SK-N-SH (cell line): ENCODE measurements around the gene SCN8A. TPM values are rescaled to one million over a fixed set of nuclear protein-coding genes. Genes with fewer than 3 reads are reported as not detected.

Source experiments
- CTCF ChIA-PET: fragments of 300-600, 350-600 bp; formaldehyde crosslinking; extraction: SDS; loops from one replicate; lab custom pipeline; 2021; lab: Yijun Ruan, JAX
- POLR2A ChIA-PET: fragments of 350-600 bp; sonication (Branson Sonifier 250); formaldehyde crosslinking; extraction: SDS; loops from one replicate; lab custom pipeline; 2020; ENCODE audit warnings: antibody characterized with exemption, inconsistent platforms; lab: Yijun Ruan, JAX
- DNase-seq: peaks from one replicate; pipeline ENCODE4 v3.0.0; 2012
- H2AFZ ChIP-seq: fragments of 200-600 bp; sonication (generic); 2 replicates; pipeline ENCODE4 v1.8.1; 2016; ENCODE audit warnings: antibody characterized with exemption, mild to moderate bottlenecking, low read depth
- H3F3A ChIP-seq: fragments of 200-600 bp; sonication (generic); replicated peaks from 2 replicates; pipeline ENCODE3; 2016; ENCODE audit warnings: antibody characterized with exemption, mild to moderate bottlenecking; ENCODE audit not compliant: insufficient read depth
- H3K27ac ChIP-seq, 2 experiments: fragments of 200-500 bp in 1 of 2; fragments of 200-600 bp in 1 of 2; sonication (Bioruptor generic) in 1 of 2; sonication (generic), shearing (Covaris generic) in 1 of 2; 2 replicates each; pipeline versions ENCODE4 v1.5.1 to v1.6.1; 2014 to 2016; ENCODE audit warnings: low read depth in 2 of 2, inconsistent platforms in 1 of 2, low read length in 1 of 2, mild to moderate bottlenecking in 1 of 2, mixed read lengths in 1 of 2
- H3K27me3 ChIP-seq: fragments of 200-600 bp; sonication (generic), shearing (Covaris generic); 2 replicates; pipeline ENCODE4 v1.6.1; 2016; ENCODE audit warnings: mixed run types; ENCODE audit not compliant: insufficient read depth
- H3K36me3 ChIP-seq, 2 experiments: fragments of 200-500 bp in 1 of 2; fragments of 200-600 bp in 1 of 2; sonication (Bioruptor generic) in 1 of 2; sonication (generic) in 1 of 2; replicated peaks in 1 of 2; 2 replicates each; pipeline versions ENCODE3 to v1.5.1; 2014 to 2016; ENCODE audit warnings: low read length in 1 of 2, mild to moderate bottlenecking in 1 of 2; ENCODE audit not compliant: insufficient read depth in 2 of 2, control insufficient read depth in 1 of 2
- H3K4me1 ChIP-seq, 2 experiments: fragments of 200-500 bp in 1 of 2; fragments of 200-600 bp in 1 of 2; sonication (Bioruptor generic) in 1 of 2; sonication (generic), shearing (Covaris generic) in 1 of 2; 2 replicates each; pipeline versions ENCODE4 v1.5.1 to v1.6.1; 2014 to 2016; ENCODE audit warnings: low read depth in 1 of 2, low read length in 1 of 2, mixed run types in 1 of 2; ENCODE audit not compliant: insufficient read depth in 2 of 2, control insufficient read depth in 1 of 2
- H3K4me2 ChIP-seq: fragments of 200-600 bp; sonication (generic), shearing (Covaris generic); 2 replicates; pipeline ENCODE4 v1.6.1; 2017; ENCODE audit warnings: mixed run types
- H3K4me3 ChIP-seq, 2 experiments: fragments of 200-500 bp in 1 of 2; fragments of 200-600 bp in 1 of 2; sonication (Bioruptor generic) in 1 of 2; sonication (generic), shearing (Covaris generic) in 1 of 2; 2 replicates each; pipeline versions ENCODE4 v1.5.1 to v1.8.1; 2014 to 2016; ENCODE audit warnings: low read depth in 2 of 2, inconsistent platforms in 1 of 2, low read length in 1 of 2, mild to moderate bottlenecking in 1 of 2, mixed read lengths in 1 of 2, moderate library complexity in 1 of 2
- H3K79me2 ChIP-seq: fragments of 200-600 bp; sonication (generic); 2 replicates; pipeline ENCODE4 v1.8.1; 2017; ENCODE audit warnings: mild to moderate bottlenecking; ENCODE audit not compliant: insufficient read depth
- H3K9ac ChIP-seq: fragments of 200-600 bp; sonication (generic); 2 replicates; pipeline ENCODE4 v1.6.1; 2017; ENCODE audit warnings: mixed run types
- H3K9me2 ChIP-seq: fragments of 200-600 bp; sonication (generic); 2 replicates; pipeline ENCODE4 v1.6.1; 2017; ENCODE audit warnings: mixed run types
- H3K9me3 ChIP-seq: fragments of 200-600 bp; sonication (generic); 2 replicates; pipeline ENCODE4 v1.6.1; 2017; ENCODE audit warnings: mixed run types, mild to moderate bottlenecking, moderate library complexity
- H4K20me1 ChIP-seq: fragments of 200-600 bp; sonication (generic); 2 replicates; pipeline ENCODE4 v1.6.1; 2017; ENCODE audit warnings: mild to moderate bottlenecking, mixed run types; ENCODE audit not compliant: insufficient read depth
- EP300 ChIP-seq, 2 experiments: IDR thresholded peaks; 2 replicates each; pipeline versions ENCODE4 v1.4.0 to v1.6.1; 2012; ENCODE audit warnings: borderline replicate concordance in 1 of 2, low read depth in 1 of 2, low read length in 1 of 2
- MAX ChIP-seq: IDR thresholded peaks from 2 replicates; pipeline ENCODE4 v1.4.0; 2012; ENCODE audit warnings: low read depth
- MEF2A ChIP-seq: IDR thresholded peaks from 2 replicates; pipeline ENCODE4 v1.4.0; 2012; ENCODE audit warnings: low read depth, borderline replicate concordance
- WGBS: methylation state at CpG from one replicate; pipeline ENCODE4 v1.1.6; 2017; ENCODE audit warnings: low lambda C conversion rate; 5-methylcytosine and 5-hydroxymethylcytosine counted together
- polyA plus RNA-seq, 3 experiments: library from polyadenylated mRNA; depleted of rRNA; stranded (reverse); fragments of >200 nt; gene quantifications; 2 replicates each; pipeline ENCODE4 v1.2.3, GENCODE V29; 2012
- TF ChIP-seq, protein P1 (sequence below): fragments of 200-600 bp; sonication (generic); IDR thresholded peaks from 2 replicates; pipeline ENCODE4 v1.6.1; 2017; ENCODE audit warnings: antibody characterized with exemption, mild to moderate bottlenecking, moderate library complexity
- TF ChIP-seq, protein P2 (sequence below): IDR thresholded peaks from 2 replicates; pipeline ENCODE4 v1.6.1; 2012; ENCODE audit warnings: mild to moderate bottlenecking, low read depth, low read length, moderate library complexity
- TF ChIP-seq, protein P3 (sequence below): IDR thresholded peaks from 2 replicates; pipeline ENCODE4; 2012

SCN8A gene
- polyA plus RNA-seq, 1 of the 3 experiments (the other 2 are of a cell fraction) = 7.1 TPM

DNA sequence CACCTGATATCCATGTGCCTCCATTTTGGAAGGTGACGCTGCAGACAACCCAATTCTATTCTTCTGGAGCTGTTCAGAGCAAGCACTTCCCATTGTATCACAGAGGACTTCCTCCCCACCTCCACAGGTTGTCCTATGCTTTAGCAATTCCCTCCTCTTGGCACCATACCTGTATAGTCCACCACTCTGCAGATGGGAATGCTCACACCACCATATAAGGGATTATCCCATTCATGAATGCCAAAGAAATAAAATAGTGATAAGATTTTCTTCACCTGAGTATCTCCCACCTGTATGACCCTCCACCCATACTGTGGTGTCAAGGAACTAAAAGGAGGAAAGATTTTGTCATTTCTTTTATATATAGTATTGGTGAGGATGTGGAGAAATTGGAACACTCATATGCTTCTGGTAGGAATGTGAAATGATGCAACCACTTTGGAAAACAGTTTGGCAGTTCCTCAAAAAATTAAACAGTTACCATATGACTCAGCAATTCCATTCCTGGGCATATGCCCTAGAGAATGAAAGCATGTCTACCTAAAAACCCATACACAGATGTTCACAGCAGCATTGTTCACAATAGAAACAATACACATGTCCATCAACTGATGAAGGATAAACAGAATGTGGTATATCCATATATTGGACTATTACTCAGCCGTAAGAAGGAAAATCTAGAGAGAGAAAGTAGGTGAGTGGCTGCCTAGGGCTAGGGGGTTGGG lies 182.3 kb downstream of the SCN8A start (continued):
- TF ChIP-seq, protein P1, sequence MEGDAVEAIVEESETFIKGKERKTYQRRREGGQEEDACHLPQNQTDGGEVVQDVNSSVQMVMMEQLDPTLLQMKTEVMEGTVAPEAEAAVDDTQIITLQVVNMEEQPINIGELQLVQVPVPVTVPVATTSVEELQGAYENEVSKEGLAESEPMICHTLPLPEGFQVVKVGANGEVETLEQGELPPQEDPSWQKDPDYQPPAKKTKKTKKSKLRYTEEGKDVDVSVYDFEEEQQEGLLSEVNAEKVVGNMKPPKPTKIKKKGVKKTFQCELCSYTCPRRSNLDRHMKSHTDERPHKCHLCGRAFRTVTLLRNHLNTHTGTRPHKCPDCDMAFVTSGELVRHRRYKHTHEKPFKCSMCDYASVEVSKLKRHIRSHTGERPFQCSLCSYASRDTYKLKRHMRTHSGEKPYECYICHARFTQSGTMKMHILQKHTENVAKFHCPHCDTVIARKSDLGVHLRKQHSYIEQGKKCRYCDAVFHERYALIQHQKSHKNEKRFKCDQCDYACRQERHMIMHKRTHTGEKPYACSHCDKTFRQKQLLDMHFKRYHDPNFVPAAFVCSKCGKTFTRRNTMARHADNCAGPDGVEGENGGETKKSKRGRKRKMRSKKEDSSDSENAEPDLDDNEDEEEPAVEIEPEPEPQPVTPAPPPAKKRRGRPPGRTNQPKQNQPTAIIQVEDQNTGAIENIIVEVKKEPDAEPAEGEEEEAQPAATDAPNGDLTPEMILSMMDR = no peak
- TF ChIP-seq MEF2A = no peak
- TF ChIP-seq, protein P2, sequence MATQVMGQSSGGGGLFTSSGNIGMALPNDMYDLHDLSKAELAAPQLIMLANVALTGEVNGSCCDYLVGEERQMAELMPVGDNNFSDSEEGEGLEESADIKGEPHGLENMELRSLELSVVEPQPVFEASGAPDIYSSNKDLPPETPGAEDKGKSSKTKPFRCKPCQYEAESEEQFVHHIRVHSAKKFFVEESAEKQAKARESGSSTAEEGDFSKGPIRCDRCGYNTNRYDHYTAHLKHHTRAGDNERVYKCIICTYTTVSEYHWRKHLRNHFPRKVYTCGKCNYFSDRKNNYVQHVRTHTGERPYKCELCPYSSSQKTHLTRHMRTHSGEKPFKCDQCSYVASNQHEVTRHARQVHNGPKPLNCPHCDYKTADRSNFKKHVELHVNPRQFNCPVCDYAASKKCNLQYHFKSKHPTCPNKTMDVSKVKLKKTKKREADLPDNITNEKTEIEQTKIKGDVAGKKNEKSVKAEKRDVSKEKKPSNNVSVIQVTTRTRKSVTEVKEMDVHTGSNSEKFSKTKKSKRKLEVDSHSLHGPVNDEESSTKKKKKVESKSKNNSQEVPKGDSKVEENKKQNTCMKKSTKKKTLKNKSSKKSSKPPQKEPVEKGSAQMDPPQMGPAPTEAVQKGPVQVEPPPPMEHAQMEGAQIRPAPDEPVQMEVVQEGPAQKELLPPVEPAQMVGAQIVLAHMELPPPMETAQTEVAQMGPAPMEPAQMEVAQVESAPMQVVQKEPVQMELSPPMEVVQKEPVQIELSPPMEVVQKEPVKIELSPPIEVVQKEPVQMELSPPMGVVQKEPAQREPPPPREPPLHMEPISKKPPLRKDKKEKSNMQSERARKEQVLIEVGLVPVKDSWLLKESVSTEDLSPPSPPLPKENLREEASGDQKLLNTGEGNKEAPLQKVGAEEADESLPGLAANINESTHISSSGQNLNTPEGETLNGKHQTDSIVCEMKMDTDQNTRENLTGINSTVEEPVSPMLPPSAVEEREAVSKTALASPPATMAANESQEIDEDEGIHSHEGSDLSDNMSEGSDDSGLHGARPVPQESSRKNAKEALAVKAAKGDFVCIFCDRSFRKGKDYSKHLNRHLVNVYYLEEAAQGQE = no peak
- peak in 1 of 2 experiments; percentile 39; a peak in 1 of 4 replicates for TF ChIP-seq EP300 (IDR thresholded peaks at IDR 0.05; ENCODE audit: borderline replicate concordance in 1 of 2, low read depth in 1 of 2, low read length in 1 of 2)

GRCh38 chr12:51774933-51775332 lies 183.9 kb downstream of the SCN8A start:
- Histone ChIP-seq H3K27me3 (no peaks in the 10 kb centered on the region), H2AFZ (no peak overlapping the region), H3K9ac (no peak overlapping the region), H3K9me2 (no peaks in the 10 kb centered on the region), H3K79me2 (no peaks in the 10 kb centered on the region), H3K27ac (no peak overlapping the region), H3K36me3 (peaks cover 21 to 28% of the 10 kb centered on the region in 2 experiments), H4K20me1 (no peaks in the 10 kb centered on the region), H3K4me2 (no peak overlapping the region), H3K4me3 (no peak overlapping the region), H3F3A (no peaks in the 10 kb centered on the region), H3K9me3 (no peaks in the 10 kb centered on the region), H3K4me1 (no peaks in the 10 kb centered on the region)
- CTCF ChIA-PET = no interaction called here
- WGBS = 77% methylated on average over 2 of the region's 2 CpGs
- no peak for TF ChIP-seq MAX
- TF ChIP-seq, protein P3, sequence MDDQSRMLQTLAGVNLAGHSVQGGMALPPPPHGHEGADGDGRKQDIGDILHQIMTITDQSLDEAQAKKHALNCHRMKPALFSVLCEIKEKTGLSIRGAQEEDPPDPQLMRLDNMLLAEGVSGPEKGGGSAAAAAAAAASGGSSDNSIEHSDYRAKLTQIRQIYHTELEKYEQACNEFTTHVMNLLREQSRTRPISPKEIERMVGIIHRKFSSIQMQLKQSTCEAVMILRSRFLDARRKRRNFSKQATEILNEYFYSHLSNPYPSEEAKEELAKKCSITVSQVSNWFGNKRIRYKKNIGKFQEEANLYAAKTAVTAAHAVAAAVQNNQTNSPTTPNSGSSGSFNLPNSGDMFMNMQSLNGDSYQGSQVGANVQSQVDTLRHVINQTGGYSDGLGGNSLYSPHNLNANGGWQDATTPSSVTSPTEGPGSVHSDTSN = no peak
- no peak for DNase-seq
- POLR2A ChIA-PET = no interaction called here
